ENCODE data around the gene ISCA2.
"Not testable (repeated sequence)": the region's sequence is repeated elsewhere in the genome, so short reads cannot be mapped to it uniquely, and the experiment has no call there.

Gene ISCA2

DNA sequence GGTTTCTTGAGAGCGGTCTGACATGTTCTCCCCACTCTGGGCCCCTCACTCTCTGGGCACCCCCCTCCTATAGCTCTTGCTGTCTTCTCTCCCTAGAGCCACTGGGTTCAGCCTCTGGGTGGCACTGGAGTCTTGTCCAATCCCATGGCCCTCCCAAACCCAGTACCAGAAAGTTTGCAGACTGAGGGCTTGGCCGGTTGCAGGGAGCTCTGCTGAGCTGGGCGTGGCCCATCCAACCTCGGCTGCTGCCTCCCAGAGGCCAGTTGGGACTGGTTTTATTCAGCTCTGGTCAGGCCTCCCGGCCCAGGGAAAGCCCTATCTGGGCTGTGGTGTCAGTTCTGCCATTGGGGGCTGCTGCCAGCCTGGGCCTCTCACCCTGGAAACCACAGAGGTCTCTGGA lies 37.9 kb downstream of the ISCA2 start:
- no peak for DNase-seq

DNA sequence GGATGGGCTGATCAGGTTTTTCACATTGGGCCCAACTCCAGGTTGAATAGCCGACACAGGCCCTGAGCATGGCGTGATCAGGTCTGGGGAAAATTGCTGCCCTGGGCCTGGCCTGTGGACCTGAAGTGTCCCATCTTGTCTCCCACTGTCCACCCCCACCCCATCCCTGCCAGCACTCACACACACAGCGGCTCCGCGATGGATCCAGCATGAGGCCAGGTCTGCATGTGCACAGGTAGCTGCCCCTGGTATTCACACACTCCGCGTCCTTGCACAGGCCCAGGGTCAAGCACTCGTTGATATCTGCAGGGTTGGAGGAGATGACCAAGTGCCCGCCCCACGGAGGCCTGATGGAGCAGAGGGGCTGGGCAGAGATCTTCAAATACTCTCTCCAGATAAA lies 38.7 kb downstream of the ISCA2 start:
- no peak for DNase-seq

DNA sequence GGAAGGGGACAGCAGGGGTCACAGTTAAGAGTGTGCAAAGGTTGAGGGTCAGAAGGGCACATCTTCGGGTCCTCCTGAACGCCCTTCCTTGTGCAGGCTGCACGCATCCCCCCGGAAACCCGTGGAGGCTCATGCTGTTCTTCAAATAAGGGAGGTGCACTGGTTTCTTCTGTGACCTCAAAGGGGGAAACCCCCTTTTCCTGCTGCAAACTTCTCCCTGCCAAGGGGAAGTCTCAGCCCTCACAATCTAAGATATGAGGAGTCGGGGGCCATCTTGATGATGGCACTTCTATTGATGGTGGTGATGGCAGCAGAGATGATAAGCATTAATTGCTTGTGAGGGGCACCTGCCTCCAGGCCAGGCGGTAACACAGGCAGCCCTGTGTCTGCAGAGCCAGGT lies 40.0 kb downstream of the ISCA2 start:
- DNase-seq: no peak

DNA sequence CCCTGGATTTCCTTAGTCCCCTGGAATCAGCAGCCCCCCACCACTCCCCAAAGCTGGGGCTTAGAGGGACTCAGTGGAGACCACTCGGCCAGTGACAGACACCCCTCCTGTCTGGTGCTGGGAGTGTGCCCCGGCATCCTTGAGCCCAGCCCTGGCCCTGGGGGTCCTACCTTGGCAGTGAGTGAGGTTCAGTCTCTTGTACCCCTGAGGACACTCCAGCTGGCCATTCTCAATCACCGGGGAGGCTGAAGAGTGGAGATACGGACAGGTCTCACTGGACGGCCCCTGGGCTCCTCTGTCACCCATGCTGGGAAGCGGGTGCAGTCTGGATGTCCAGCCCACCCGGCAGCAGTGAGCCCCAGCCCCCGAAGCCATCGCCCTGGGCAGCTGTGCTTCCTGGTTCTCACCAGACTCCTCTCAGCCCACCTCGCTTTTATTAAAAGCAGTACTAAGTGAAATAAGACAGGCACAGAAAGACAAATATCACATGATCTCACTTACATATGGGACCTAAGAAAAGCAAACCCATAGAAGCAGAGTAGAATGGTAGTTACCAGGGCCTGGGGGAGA lies 42.3 kb downstream of the ISCA2 start:
- DNase-seq: no peak

GRCh38 chr14:74536336-74536735 lies 42.8 kb downstream of the ISCA2 start:
- DNase-seq: not testable (repeated sequence)

DNA sequence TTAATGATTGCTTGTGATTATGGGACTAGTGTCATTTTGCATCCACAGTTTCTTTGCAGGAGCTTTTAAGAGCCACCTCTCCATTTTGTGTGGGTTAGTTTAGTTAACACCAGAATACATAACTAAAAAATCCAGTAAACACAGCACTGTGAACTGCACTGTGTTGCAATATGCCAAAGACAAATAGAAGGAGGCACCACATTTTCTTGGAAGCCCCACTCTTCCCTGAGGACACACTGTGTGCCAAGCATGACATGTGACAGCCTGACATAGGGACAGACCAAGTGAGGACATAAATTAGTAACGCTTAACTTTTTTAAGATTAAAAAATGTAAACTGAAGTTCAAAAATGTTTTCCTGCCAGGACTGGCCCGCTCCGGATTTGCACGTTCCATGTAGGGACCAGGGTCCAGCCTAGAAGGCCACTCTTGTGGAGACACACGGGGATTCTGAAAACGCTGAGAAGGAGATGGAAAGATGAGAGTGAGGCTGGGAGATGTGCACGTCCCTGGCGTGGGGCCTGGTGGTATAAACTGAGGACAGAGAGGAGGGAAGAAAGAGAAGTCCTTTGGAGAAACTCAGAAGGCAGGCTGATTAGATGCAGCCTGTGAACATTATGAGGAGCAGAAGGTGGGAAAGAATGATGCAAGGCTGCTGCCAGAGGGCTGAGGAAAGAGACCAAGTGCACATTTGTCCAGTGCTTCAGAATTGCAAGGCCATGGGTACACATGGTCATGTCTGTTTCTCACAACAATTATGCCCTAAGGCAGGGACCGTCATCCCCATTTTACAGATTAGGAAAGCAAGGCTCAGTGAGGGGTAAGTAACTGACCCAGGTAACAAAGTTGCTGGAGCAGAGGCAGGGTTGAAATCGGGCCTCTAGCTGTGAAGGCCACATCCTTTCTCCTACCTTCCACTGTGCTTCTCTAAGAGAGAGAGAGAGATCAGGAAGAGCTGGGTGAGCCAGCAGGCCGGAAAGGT lies 45.1 kb downstream of the ISCA2 start:
- no peak for DNase-seq

DNA sequence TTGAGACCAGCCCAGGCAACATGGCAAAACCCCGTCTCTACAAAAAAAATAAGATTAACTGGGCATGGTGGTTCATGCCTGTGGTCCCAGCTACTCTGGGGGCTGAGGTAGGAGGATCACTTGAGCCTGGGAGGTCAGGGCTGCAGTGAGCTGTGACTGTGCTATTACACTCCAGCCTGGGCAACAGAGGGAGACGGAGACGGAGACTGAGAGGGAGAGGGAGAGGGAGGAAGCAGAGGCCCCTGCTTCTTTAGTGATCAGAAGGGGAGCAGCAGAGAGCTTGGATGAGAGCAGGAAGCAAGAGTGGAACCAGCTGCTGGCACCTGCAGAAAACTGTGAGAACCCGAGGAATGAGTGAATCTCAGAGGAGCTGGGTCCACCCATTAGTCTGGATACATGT lies 45.9 kb downstream of the ISCA2 start:
- DNase-seq: no peak

DNA sequence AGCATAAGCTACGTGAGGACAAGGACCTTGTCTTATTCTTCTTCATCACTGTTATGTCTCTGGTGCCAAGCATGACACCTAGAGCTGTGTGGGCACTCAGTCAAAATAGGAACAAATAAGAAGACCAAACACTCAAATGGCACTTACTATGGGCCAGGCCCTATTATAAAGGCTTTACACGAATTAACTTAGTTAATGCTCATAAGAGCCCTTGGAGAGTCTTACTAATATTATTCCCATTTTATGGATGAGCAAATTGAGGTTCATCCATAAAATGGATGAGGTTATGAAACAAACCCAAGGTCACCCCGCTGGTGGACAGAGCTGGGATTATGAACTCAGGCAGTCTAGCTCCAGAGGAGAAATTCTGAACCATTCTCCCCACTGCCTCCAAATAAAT lies 47.7 kb downstream of the ISCA2 start:
- DNase-seq: no peak

DNA sequence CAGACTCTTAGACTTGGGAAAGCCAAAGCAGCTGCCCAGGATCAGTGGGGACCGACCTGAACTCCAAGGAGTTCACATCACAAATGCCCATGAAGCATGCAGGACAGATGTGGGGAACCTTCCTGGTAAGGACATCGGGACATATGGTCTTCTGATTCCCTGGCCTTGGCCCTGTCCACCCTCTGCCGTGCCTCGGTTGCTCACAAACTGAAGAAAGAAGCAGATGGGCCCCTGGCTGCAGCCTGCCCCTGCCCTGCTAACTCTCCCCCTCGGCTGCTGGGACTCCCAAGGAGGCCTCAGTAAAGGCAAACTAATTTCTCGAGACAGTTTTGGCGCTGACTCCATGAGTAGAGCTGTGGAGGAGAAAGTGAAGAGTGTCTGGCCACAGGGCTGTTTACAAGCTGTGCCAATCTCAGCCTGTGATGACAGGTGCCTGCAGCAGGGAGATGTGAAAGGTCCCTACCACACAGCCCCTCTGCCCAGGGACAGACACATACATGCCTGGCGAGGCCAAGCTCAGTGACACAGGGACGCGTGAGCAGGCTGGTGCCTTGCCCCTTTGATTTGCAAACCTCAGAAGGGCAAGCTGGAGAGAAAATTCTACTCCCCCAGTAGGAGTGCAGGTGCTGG lies 48.6 kb downstream of the ISCA2 start:
- DNase-seq: no peak

GRCh38 chr14:74543771-74544438 lies 50.3 kb downstream of the ISCA2 start:
- no peak for DNase-seq

- no peak for DNase-seq
Observed at GRCh38 chr14:74545386-74545785, 51.8 kb downstream of the ISCA2 start.

DNA sequence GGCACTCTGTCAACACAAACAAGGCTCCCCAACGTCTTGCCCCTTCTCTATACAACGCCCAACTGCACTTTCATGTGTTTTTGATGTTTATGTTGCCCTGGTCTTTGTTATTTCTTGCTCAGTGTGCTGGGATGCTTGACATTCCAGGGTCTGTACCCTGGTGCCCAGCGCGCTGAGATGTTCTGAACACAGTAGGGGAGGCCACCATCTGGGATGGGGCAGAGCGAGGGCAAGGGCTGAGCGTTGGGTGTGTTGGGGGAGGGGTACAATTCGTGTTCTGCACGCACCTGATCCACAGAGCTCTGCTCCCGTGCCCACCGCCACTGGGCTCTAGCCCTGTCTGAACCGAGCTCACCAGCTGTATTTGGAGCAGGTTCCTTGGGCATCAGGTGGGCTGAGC lies 52.9 kb downstream of the ISCA2 start:
- DNase-seq: no peak

All from activated effector memory CD4-positive, alpha-beta T cell treated with anti-CD3 and anti-CD28 coated beads, Interleukin-2, amount 50 U/mL, for 16 hours (primary cell).